H1 (cell line): ENCODE measurements around the gene IGLON5. TPM values are rescaled to one million over a fixed set of nuclear protein-coding genes. Genes with fewer than 3 reads are reported as not detected.

Source experiments
- CHD1 ChIP-seq: IDR thresholded peaks from 2 replicates; pipeline ENCODE4 v1.6.1; 2012; ENCODE audit warnings: low read depth, low read length, improper control_type of control experiment
- EP300 ChIP-seq, 2 experiments: IDR thresholded peaks; 1 replicate in 1 of 2; 2 replicates in 1 of 2; pipeline ENCODE4 v1.6.1; 2011 to 2012; ENCODE audit warnings: low read depth in 2 of 2, low read length in 2 of 2, mild to moderate bottlenecking in 2 of 2, borderline replicate concordance in 1 of 2, inconsistent platforms in 1 of 2, moderate library complexity in 1 of 2
- polyA plus RNA-seq, 7 experiments: library from polyadenylated mRNA; depleted of rRNA in 3 of 7; stranded (reverse) in 5 of 7; unstranded in 2 of 7; fragments of >200 nt in 5 of 7; fragments of 200-250 nt in 2 of 7; gene quantifications; 1 replicate in 5 of 7; 2 replicates in 1 of 7; 4 replicates in 1 of 7; pipeline versions ENCODE4 v1.2.1 to v1.2.3, GENCODE V29; 2011 to 2013; ENCODE audit warnings: missing spikeins in 2 of 7, mixed read lengths in 2 of 7
- total RNA-seq: library from RNA; stranded (reverse); fragmentation: NEBNext Ultra II Directional; extraction: Animal tissue kit (Norgen Biotek cat#: 25700); gene quantifications from 2 replicates; pipeline ENCODE4 v1.2.1, GENCODE V29; 2021
- TF ChIP-seq, protein P1 (sequence below): fragments of 300-600 bp; sonication (generic); IDR thresholded peaks from 2 replicates; pipeline ENCODE4 v1.7.1; 2012; ENCODE audit warnings: low read length, moderate library complexity, mild to moderate bottlenecking, inconsistent platforms; ENCODE audit not compliant: insufficient replicate concordance
- TF ChIP-seq, protein P2 (sequence below): IDR thresholded peaks from 2 replicates; pipeline ENCODE4 v1.6.1; 2012; ENCODE audit warnings: inconsistent platforms

The IGLON5 gene
- total and polyA plus RNA-seq, 2 of the 8 experiments (the other 6 are each of a cell fraction or from before 2014, with no cell fraction given): 31.8 to 34.6 TPM

DNA sequence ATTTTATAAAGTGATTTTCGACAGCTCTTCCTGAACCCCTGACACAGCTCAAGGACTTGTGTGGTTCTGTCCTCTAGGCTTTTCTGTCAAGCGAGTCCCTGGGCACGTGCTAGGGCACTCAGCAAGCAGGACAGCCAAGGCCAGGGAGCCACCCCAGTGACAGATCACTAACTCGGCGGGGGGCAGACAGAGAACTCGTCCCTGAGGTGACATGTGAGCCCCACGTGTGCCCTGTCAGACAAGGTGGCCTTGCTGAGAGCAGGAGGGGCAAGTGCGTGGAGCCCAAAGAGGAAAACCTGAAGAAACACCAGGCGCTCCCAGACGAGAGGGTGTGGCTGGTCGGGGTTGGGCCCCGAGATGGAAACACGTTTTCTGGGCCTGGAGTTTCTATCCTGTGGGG lies 49.8 kb downstream of the IGLON5 start (continued):
- TF ChIP-seq, protein P1, sequence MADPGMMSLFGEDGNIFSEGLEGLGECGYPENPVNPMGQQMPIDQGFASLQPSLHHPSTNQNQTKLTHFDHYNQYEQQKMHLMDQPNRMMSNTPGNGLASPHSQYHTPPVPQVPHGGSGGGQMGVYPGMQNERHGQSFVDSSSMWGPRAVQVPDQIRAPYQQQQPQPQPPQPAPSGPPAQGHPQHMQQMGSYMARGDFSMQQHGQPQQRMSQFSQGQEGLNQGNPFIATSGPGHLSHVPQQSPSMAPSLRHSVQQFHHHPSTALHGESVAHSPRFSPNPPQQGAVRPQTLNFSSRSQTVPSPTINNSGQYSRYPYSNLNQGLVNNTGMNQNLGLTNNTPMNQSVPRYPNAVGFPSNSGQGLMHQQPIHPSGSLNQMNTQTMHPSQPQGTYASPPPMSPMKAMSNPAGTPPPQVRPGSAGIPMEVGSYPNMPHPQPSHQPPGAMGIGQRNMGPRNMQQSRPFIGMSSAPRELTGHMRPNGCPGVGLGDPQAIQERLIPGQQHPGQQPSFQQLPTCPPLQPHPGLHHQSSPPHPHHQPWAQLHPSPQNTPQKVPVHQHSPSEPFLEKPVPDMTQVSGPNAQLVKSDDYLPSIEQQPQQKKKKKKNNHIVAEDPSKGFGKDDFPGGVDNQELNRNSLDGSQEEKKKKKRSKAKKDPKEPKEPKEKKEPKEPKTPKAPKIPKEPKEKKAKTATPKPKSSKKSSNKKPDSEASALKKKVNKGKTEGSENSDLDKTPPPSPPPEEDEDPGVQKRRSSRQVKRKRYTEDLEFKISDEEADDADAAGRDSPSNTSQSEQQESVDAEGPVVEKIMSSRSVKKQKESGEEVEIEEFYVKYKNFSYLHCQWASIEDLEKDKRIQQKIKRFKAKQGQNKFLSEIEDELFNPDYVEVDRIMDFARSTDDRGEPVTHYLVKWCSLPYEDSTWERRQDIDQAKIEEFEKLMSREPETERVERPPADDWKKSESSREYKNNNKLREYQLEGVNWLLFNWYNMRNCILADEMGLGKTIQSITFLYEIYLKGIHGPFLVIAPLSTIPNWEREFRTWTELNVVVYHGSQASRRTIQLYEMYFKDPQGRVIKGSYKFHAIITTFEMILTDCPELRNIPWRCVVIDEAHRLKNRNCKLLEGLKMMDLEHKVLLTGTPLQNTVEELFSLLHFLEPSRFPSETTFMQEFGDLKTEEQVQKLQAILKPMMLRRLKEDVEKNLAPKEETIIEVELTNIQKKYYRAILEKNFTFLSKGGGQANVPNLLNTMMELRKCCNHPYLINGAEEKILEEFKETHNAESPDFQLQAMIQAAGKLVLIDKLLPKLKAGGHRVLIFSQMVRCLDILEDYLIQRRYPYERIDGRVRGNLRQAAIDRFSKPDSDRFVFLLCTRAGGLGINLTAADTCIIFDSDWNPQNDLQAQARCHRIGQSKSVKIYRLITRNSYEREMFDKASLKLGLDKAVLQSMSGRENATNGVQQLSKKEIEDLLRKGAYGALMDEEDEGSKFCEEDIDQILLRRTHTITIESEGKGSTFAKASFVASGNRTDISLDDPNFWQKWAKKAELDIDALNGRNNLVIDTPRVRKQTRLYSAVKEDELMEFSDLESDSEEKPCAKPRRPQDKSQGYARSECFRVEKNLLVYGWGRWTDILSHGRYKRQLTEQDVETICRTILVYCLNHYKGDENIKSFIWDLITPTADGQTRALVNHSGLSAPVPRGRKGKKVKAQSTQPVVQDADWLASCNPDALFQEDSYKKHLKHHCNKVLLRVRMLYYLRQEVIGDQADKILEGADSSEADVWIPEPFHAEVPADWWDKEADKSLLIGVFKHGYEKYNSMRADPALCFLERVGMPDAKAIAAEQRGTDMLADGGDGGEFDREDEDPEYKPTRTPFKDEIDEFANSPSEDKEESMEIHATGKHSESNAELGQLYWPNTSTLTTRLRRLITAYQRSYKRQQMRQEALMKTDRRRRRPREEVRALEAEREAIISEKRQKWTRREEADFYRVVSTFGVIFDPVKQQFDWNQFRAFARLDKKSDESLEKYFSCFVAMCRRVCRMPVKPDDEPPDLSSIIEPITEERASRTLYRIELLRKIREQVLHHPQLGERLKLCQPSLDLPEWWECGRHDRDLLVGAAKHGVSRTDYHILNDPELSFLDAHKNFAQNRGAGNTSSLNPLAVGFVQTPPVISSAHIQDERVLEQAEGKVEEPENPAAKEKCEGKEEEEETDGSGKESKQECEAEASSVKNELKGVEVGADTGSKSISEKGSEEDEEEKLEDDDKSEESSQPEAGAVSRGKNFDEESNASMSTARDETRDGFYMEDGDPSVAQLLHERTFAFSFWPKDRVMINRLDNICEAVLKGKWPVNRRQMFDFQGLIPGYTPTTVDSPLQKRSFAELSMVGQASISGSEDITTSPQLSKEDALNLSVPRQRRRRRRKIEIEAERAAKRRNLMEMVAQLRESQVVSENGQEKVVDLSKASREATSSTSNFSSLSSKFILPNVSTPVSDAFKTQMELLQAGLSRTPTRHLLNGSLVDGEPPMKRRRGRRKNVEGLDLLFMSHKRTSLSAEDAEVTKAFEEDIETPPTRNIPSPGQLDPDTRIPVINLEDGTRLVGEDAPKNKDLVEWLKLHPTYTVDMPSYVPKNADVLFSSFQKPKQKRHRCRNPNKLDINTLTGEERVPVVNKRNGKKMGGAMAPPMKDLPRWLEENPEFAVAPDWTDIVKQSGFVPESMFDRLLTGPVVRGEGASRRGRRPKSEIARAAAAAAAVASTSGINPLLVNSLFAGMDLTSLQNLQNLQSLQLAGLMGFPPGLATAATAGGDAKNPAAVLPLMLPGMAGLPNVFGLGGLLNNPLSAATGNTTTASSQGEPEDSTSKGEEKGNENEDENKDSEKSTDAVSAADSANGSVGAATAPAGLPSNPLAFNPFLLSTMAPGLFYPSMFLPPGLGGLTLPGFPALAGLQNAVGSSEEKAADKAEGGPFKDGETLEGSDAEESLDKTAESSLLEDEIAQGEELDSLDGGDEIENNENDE: no peak
- TF ChIP-seq EP300 (IDR thresholded peaks at IDR 0.05; ENCODE audit: borderline replicate concordance in 1 of 2, low read depth in 2 of 2, low read length in 2 of 2) (no peak), CHD1 (no peak)
- TF ChIP-seq, protein P2, sequence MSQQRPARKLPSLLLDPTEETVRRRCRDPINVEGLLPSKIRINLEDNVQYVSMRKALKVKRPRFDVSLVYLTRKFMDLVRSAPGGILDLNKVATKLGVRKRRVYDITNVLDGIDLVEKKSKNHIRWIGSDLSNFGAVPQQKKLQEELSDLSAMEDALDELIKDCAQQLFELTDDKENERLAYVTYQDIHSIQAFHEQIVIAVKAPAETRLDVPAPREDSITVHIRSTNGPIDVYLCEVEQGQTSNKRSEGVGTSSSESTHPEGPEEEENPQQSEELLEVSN: no peak
